GM12892 (cell line): ENCODE measurements around the gene DOCK4.

Source experiments
- POLR2A ChIP-seq: IDR thresholded peaks from 2 replicates; pipeline ENCODE4 v1.6.1; 2011; ENCODE audit warnings: low read depth, low read length, control low read depth
- POLR2AphosphoS5 ChIP-seq: IDR thresholded peaks from 2 replicates; pipeline ENCODE4 v1.6.1; 2011; ENCODE audit warnings: low read depth, low read length, control low read depth
- TAF1 ChIP-seq: IDR thresholded peaks from 2 replicates; pipeline ENCODE4 v1.6.1; 2011; ENCODE audit warnings: low read depth, mild to moderate bottlenecking, control low read depth, low read length, borderline replicate concordance

GRCh38 chr7:111775206-111775605 is 431.0 kb downstream of the DOCK4 start:
- TF ChIP-seq POLR2A (no peak), POLR2AphosphoS5 (no peak), TAF1 (no peak)
